NT2/D1 (cell line): ENCODE data around the gene SCN5A.

ENCODE experiments used
- DNase-seq: peaks from one replicate; pipeline ENCODE4 v3.0.0-alpha.2; 2011; ENCODE audit warnings: low read depth, low spot score
- H3K27me3 ChIP-seq: 2 replicates; pipeline ENCODE4 v1.6.0; 2011; ENCODE audit warnings: mild to moderate bottlenecking; ENCODE audit not compliant: insufficient read length, insufficient read depth
- H3K36me3 ChIP-seq: 2 replicates; pipeline ENCODE4 v1.6.1; 2011; ENCODE audit warnings: mild to moderate bottlenecking, low read length, mixed read lengths; ENCODE audit not compliant: insufficient read depth, insufficient read length
- H3K4me1 ChIP-seq: 2 replicates; pipeline ENCODE4 v1.5.1; 2011; ENCODE audit not compliant: insufficient read depth, insufficient read length
- H3K4me3 ChIP-seq: 2 replicates; pipeline ENCODE4 v1.5.1; 2011; ENCODE audit warnings: low read depth; ENCODE audit not compliant: insufficient read length
- H3K9ac ChIP-seq: 2 replicates; pipeline ENCODE4 v1.6.0; 2011; ENCODE audit warnings: low read depth; ENCODE audit not compliant: insufficient read length
- H3K9me3 ChIP-seq: 2 replicates; pipeline ENCODE4 v1.5.1; 2011; ENCODE audit warnings: mild to moderate bottlenecking, low read length; ENCODE audit not compliant: insufficient read depth
- SUZ12 ChIP-seq: IDR thresholded peaks from 2 replicates; pipeline ENCODE4 v1.6.1; 2011; ENCODE audit not compliant: insufficient read length, insufficient read depth; ENCODE audit errors: extremely low read depth
- YY1 ChIP-seq: IDR thresholded peaks from 2 replicates; pipeline ENCODE4 v1.6.1; 2011; ENCODE audit not compliant: insufficient read length, insufficient read depth
- ZNF274 ChIP-seq: IDR thresholded peaks from 2 replicates; pipeline ENCODE4 v1.6.1; 2011; ENCODE audit warnings: mild to moderate bottlenecking, low read depth, low read length

The SCN5A gene

GRCh38 chr3:38634111-38634510 is 15.4 kb downstream of the SCN5A start:
- no peak for DNase-seq
- H3K4me1 ChIP-seq, result peaks cover 29% of the 10 kb centered on the region
- no peak overlapping the region for H3K9ac ChIP-seq
- H3K36me3 ChIP-seq, result peaks cover 6% of the 10 kb centered on the region
- no peak overlapping the region for H3K4me3 ChIP-seq
- TF ChIP-seq YY1 (no peak), ZNF274 (no peak), SUZ12 (no peak)
- no peaks in the 10 kb centered on the region for H3K9me3 ChIP-seq
- H3K27me3 ChIP-seq, result no peaks in the 10 kb centered on the region

- Histone ChIP-seq H3K36me3 (peaks cover 8% of the 10 kb centered on the region), H3K4me3 (no peak overlapping the region), H3K4me1 (peaks cover 32% of the 10 kb centered on the region), H3K9ac (no peak overlapping the region), H3K27me3 (no peaks in the 10 kb centered on the region), H3K9me3 (no peaks in the 10 kb centered on the region)
- DNase-seq, result no peak
- TF ChIP-seq YY1 (no peak), SUZ12 (no peak), ZNF274 (no peak)
These were observed 16.5 kb downstream of the SCN5A start for GRCh38 chr3:38632989-38633388.

- no peak for DNase-seq
- Histone ChIP-seq H3K9me3 (no peaks in the 10 kb centered on the region), H3K27me3 (no peaks in the 10 kb centered on the region), H3K4me3 (no peak overlapping the region), H3K36me3 (peaks cover 12% of the 10 kb centered on the region), H3K4me1 (peaks cover 20% of the 10 kb centered on the region), H3K9ac (no peak overlapping the region)
- TF ChIP-seq ZNF274 (no peak), SUZ12 (no peak), YY1 (no peak)
These were observed 18.9 kb downstream of the SCN5A start for GRCh38 chr3:38630606-38631005.

GRCh38 chr3:38630070-38630469 is 19.4 kb downstream of the SCN5A start:
- Histone ChIP-seq H3K27me3 (no peaks in the 10 kb centered on the region), H3K9ac (no peak overlapping the region), H3K36me3 (peaks cover 12% of the 10 kb centered on the region), H3K4me3 (no peak overlapping the region), H3K9me3 (no peaks in the 10 kb centered on the region), H3K4me1 (peaks cover 20% of the 10 kb centered on the region)
- no peak for DNase-seq
- TF ChIP-seq ZNF274 (no peak), SUZ12 (no peak), YY1 (no peak)

GRCh38 chr3:38628835-38629234 is 20.7 kb downstream of the SCN5A start:
- H3K9ac ChIP-seq, result no peak overlapping the region
- no peak for TF ChIP-seq YY1
- TF ChIP-seq SUZ12, result no peak
- TF ChIP-seq ZNF274, result no peak
- H3K4me1 ChIP-seq, result peaks cover 15% of the 10 kb centered on the region

GRCh38 chr3:38627956-38628355 is 21.5 kb downstream of the SCN5A start:
- peaks cover 17% of the 10 kb centered on the region for H3K4me1 ChIP-seq

More at GRCh38 chr3:38628835-38629234, 20.7 kb downstream of the SCN5A start:
- DNase-seq, result no peak
- Histone ChIP-seq H3K9me3 (no peaks in the 10 kb centered on the region), H3K4me3 (no peak overlapping the region), H3K36me3 (peaks cover 12% of the 10 kb centered on the region), H3K27me3 (no peaks in the 10 kb centered on the region)

GRCh38 chr3:38626171-38626570 is 23.3 kb downstream of the SCN5A start:
- TF ChIP-seq ZNF274, result no peak
- TF ChIP-seq SUZ12, result no peak
- no peak for TF ChIP-seq YY1
- peaks cover 19% of the 10 kb centered on the region for H3K4me1 ChIP-seq
- DNase-seq, result no peak

More at GRCh38 chr3:38627956-38628355, 21.5 kb downstream of the SCN5A start:
- TF ChIP-seq YY1 (no peak), SUZ12 (no peak), ZNF274 (no peak)
- Histone ChIP-seq H3K9me3 (no peaks in the 10 kb centered on the region), H3K36me3 (peaks cover 12% of the 10 kb centered on the region), H3K4me3 (no peak overlapping the region), H3K9ac (no peak overlapping the region), H3K27me3 (no peaks in the 10 kb centered on the region)
- peak; percentile 62 for DNase-seq

More at GRCh38 chr3:38626171-38626570, 23.3 kb downstream of the SCN5A start:
- no peaks in the 10 kb centered on the region for H3K9me3 ChIP-seq
- no peak overlapping the region for H3K4me3 ChIP-seq
- H3K27me3 ChIP-seq, result no peaks in the 10 kb centered on the region
- peaks cover 9% of the 10 kb centered on the region for H3K36me3 ChIP-seq
- H3K9ac ChIP-seq, result no peak overlapping the region
